Measurements from ENCODE around the gene AP3B2. TPM values are rescaled to one million over a fixed set of nuclear protein-coding genes. Genes with fewer than 3 reads are reported as not detected.

Gene AP3B2
- polyA plus RNA-seq, 12 donors = 0.20 to 2.6 (median 0.36) TPM; not detected in 2

- DNase-seq = no peak
Measured at GRCh38 chr15:82697735-82698407, 11.8 kb downstream of the AP3B2 start.

GRCh38 chr15:82692171-82692570 is 17.5 kb downstream of the AP3B2 start:
- DNase-seq = no peak

GRCh38 chr15:82689147-82689546 is 20.5 kb downstream of the AP3B2 start:
- DNase-seq = no peak

GRCh38 chr15:82688691-82689090 is 21.0 kb downstream of the AP3B2 start:
- DNase-seq = no peak

- no peak for DNase-seq
Measured at GRCh38 chr15:82681371-82681770, 28.3 kb downstream of the AP3B2 start.

GRCh38 chr15:82680200-82681102 is 29.2 kb downstream of the AP3B2 start:
- no peak for DNase-seq

- DNase-seq = no peak
Measured at GRCh38 chr15:82679626-82680199, 30.0 kb downstream of the AP3B2 start.

- no peak for DNase-seq
Measured at GRCh38 chr15:82677720-82678323, 31.9 kb downstream of the AP3B2 start.

- no peak for DNase-seq
Measured at GRCh38 chr15:82674873-82675272, 34.8 kb downstream of the AP3B2 start.

- no peak for DNase-seq
Measured at GRCh38 chr15:82670699-82671098, 39.0 kb downstream of the AP3B2 start.

GRCh38 chr15:82666606-82667005 is 43.1 kb downstream of the AP3B2 start:
- no peak for DNase-seq

GRCh38 chr15:82664021-82664420 is 45.7 kb downstream of the AP3B2 start:
- DNase-seq = no peak

- DNase-seq = peak; percentile 51
Measured at GRCh38 chr15:82663186-82663600, 46.5 kb downstream of the AP3B2 start.

- DNase-seq = no peak
Measured at GRCh38 chr15:82662641-82663040, 47.0 kb downstream of the AP3B2 start.

GRCh38 chr15:82660378-82660777 is 49.3 kb downstream of the AP3B2 start:
- DNase-seq = no peak

GRCh38 chr15:82656641-82657266 is 52.9 kb downstream of the AP3B2 start:
- no peak for DNase-seq

- DNase-seq = no peak
Measured at GRCh38 chr15:82655606-82656005, 54.1 kb downstream of the AP3B2 start.

- DNase-seq = no peak
Measured at GRCh38 chr15:82653483-82654168, 56.0 kb downstream of the AP3B2 start.

GRCh38 chr15:82651708-82652107 is 58.0 kb downstream of the AP3B2 start:
- no peak for DNase-seq

GRCh38 chr15:82650046-82650670 is 59.5 kb downstream of the AP3B2 start:
- DNase-seq = no peak

Measured in muscle of arm (tissue), 12 donors.